Stimulated activated CD8-positive, alpha-beta memory T cell treated with anti-CD3 and anti-CD28 coated beads, Interleukin-4, amount 100 ng/mL, for 48 hours (primary cell): Measurements from ENCODE around the gene ARHGAP21.
"Not testable (repeated sequence)": the region's sequence is repeated elsewhere in the genome, so short reads cannot be mapped to it uniquely, and the experiment has no call there.

Source experiments
- DNase-seq: peaks from one replicate; pipeline ENCODE4 v3.0.0-alpha.2; 2020

ARHGAP21 gene

DNA sequence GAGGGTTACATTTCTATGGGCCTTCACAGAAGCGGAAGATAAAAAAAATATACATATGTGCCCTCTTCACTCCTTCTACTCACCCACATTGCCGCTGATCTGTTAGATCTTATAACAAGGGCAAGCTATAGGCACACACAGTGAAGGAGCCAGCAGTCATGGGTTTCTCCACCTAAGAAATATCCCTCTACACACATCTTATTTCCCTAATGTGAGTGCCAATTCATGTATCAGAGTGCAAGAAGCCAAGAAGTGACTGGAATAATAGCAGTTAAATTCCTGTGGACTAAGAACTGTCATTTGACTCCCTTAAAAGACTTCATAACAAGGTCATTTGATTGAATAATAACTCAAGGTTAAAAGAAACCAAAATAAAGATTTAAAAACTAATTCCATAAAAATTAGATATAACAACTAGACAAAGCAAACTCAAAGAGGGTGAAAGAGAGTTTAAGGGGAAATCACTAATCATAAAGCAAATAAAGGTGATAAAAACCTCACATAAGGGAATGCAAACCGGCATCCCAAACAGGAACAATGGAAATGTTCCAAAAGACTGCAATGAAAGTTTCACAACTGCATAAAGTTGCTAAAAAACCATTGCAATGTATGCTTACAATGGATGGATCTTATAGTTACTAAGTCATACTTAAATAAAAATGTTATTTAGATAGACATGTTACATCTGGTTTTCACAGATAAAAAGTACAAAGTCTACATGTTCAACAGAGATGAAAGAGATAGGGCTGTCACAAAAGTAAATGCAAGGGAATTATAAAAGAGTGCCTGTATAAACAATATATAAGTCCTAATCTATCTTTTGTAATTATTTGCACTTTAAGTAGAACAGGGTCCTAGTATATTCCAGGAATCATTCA is 42.8 kb downstream of the ARHGAP21 start:
- no peak for DNase-seq

DNA sequence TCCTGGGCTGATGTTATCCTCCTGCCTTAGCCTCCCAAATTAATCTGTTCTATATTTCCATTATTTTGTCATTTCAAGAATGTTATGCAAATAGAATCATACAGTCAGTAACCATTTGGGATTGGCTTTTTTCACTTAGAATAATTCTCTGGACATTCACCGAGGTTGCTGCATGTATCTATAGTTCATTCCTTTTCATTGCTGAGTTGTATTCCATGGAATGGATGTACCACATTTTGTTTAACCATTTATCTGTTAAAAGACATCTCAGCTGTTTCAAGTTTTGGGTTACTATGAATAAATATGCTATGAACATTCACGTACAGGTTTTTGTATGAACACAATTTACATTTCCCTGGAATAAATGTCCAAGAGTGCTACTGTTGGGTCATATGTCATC is 44.9 kb downstream of the ARHGAP21 start:
- DNase-seq = no peak

DNA sequence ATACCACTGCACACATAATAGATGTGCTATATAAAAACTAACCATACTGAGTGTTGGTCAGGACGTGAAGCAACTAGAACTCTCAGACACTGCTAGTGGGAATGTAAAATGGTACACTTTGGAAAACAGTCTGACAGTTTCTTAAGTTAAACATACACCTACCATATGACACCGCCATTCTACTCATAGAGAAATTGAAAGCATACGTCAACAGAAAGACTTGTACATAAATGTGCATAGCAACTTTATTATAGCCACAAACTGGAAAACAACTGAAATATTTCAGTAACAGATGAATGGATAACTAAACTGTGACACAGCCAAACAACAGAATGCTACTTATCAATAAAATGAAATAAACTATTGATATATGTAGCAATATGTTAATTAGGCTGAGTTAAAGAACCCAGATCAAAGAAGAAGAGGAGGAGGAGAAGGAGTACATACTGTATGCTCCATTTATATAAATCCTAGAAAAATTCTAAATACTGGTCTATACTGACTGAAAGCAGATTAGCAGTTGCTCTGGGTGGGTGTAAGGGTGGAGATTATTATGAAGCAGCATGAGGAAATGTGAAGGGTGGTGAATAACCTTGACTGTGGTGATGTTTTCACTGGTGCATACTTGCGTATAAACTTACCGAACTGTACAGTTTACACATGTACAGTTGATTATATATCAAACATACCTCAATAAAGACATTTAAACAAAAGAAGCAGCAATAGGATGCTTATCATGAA is 48.6 kb downstream of the ARHGAP21 start:
- DNase-seq = no peak

DNA sequence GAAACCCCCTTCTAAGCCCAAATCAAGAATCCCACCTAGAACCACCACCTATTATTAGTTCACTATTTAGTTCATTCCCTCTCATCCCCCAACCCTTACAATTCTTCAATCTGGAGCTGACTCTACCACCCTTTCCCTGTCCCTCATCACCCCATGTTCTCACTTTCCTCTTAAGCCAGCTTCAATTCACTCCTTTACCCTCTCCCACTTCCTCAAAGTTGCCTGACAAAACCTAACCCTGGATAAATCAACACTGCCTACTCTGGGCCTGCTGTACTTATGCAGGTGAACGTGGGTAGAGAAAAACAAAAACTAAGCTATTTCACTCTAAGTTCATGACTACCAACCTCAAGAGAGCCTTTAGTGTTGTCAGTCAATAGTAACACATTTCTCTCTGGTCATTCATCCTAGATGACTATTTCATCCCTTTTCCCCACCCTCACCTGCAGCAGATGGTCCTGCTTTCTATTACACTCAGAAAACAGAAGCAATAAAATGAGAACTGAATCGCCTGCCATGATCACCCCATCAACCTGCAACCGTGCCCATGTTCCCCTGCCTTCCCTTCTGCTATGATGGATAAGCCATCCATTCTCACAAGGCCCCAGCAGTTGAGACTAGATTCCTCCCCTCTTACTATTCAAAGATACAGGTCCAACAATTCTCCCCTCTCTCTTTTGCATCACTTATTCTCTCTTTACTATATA is 52.6 kb downstream of the ARHGAP21 start:
- DNase-seq = no peak

DNA sequence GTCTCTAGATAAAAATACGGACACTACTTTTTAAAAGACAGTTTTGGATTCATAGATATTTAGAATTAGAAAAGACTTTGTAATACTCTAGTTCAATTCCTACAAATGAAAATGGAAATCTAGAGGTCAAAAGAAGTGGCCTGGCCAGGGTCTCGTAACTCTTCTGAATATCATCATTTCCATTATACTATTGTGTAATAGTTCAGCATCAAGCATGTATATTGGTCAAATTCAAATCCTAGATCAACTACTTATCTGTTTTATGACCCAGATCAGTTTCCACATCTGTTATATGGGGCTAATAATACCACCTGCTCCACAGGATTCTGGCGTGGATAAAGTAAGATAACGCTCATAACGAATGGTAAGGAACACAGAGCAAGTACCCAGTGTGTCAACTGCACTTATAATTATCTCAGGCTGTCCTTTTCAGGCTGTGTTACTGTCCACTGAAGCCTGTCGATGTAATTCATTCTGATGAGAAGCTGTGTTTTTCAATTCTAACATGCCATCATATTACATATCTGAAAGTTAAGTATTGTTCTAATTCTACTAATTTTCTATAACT is 54.3 kb downstream of the ARHGAP21 start:
- DNase-seq = no peak

DNA sequence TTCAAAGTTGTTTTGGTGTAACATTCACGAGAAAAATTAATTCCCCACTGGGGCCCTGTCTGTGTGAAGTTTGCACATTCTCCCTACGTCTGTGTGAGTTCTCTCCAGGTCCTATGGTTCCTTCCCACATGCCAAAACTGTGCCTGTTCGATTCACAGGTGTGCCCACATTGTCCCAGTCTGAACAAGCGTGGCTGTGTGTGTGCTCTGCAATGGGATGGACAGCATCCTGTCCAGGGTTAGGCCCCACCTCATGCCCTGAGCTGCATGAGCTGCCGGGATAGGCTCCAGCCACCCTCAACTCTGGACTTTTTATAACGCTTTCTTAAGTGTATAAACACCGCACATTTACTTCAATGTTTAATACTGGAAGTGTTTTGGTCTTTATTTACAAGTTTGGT is 55.4 kb downstream of the ARHGAP21 start:
- DNase-seq = no peak

DNA sequence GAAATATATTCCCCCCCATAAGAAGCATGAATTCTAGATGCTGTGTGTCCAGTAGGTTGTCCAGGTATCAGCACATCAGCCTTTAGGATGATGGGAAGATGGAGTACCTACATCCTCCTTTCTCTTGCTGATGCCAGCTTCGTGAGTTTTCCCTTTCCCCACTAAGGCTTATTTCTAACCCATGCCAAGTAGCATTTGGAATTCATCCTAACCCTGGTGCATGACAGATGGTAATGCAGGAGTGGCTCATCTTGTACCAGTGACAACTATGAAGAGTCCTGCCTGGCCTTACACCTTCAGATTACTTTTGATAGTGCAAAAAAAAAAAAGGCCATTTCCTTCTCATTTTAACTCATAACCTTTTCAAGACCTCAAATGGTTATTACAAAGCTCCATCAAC is 58.7 kb downstream of the ARHGAP21 start:
- no peak for DNase-seq

DNA sequence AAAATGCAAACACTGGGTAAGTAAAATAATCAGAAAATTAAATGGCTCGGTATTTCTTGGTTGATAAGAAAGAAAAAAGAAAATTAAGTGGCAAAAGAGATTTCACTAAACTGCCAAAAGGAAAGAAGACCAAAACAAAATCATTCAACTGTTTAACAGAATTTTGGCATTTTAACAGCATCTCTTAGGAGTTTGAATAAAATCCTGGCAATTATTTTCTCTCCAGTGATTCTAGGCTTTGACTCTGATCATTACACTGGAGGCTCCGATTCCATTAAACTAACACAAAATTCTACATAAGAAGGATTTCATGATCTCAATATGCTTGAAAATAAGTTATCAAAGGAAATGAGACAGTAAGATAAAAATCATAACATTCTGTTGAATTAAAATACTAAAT is 62.3 kb downstream of the ARHGAP21 start:
- no peak for DNase-seq

DNA sequence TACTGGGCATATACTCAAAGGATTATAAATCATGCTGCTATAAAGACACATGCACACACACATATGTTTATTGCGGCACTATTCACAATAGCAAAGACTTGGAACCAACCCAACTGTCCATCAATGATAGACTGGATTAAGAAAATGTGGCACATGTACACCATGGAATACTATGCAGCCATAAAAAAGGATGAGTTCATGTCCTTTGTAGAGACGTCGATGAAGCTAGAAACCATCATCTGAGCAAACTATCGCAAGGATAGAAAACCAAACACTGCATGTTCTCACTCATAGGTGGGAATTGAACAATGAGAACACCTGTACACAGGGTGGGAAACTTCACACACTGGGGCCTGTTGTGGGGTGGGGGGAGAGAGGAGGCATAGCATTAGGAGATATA is 65.4 kb downstream of the ARHGAP21 start:
- not testable (repeated sequence) for DNase-seq

DNA sequence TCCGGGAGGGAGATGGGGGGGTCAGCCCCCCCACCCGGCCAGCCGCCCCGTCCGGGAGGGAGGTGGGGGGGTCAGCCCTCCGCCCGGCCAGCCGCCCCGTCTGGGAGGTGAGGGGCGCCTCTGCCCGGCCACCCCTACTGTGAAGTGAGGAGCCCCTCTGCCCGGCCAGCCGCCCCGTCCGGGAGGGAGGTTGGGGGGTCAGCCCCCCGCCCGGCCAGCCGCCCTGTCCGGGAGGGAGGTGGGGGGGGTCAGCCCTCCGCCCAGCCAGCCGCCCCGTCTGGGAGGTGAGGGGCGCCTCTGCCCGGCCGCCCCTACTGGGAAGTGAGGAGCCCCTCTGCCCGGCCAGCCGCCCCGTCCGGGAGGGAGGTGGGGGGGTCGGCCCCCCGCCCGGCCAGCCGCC is 67.4 kb downstream of the ARHGAP21 start:
- not testable (repeated sequence) for DNase-seq

DNA sequence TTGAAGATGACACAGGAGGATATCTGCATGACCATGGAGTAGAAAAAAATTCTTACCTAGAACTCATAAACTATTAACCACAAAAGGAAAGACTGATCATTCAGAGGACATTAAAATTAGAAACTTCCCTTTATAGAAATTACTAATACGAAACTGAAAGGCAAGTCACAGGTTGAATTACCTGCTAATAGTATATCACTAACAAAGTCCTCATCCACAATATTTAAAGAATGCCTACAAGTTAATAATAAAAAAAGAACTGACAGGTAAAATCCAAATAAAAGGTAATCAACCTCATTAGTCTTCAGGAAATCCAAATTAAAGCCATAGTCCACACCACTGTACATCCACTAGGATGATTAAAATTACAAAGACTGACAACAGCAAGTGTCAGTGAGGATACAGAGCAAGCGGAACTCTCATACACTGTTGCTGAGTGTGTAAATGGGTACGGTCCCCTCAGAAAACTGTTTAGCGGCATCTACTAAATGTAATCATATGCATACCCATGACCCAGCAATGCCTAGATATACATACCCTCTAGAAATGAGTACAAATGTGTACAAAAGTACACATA is 71.2 kb downstream of the ARHGAP21 start:
- no peak for DNase-seq

DNA sequence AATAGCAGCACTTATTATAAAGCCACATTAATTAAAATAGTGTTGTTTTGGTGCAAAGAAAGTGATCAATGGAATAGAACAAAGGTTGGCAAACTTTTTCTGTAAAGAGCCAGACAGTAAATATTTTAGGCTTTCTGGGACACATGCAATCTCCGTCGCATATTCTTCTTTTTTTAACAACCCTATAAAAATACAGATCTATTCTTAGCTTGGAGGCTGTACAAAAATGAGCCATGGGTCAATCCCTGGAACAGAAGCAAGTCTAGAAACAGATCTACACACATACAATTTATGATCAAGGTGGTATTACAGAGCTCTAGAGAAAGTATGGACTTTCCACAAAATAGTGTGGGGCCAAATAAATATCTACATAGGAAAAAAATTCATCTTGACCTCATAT is 71.8 kb downstream of the ARHGAP21 start:
- no peak for DNase-seq

DNA sequence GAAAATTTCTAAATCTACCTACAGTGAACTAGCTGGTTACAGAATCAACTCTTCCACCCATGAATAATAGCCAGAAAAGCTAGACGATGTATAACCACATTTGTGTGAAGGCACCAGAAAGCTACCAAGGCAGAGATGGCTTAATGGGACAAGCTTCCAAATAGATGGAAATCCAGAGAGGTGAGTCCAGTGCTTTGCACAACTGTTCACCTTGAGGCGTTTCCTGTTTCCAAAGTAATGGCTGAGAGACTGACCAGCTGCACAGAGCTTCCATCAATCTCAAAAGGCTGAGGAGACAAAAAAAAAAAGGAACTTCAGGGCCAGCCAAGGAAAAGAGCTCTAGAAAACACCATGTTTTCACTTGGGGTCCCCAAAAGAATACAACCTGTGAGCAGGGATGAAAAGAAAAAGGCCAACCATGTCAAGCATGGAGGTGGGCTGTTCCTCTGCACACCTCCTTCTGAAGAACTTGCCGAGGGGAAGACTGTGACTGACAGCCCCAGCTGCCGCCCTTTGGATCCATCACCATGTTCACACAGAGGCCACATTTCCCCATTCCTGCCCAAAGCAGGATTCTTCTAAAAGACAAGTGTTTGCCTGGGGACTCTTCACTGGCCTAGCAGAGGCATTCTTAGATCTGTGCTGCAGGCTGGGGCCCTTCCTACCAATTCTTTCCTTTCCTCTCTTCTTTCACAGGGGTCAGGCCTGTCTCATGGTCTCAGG is 72.9 kb downstream of the ARHGAP21 start:
- no peak for DNase-seq

DNA sequence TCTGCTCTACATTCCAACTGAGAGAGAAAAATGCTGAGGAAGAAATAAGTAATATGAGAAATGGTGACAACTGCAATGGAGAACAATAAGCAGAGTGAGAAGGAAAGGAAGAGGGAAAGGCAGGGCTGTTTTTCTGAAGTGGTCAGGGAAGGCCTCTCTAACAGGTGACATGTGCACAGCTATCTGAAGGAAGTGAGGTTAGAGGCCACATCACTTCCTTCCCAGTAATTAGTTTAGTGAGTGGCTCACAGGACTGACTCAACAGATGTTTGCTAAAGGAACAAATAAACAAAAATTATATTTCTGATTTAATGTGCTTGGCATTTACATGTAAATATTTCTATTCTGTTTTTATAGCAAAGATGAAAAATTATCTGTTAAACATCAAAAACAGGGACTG is 77.9 kb downstream of the ARHGAP21 start:
- DNase-seq = no peak

DNA sequence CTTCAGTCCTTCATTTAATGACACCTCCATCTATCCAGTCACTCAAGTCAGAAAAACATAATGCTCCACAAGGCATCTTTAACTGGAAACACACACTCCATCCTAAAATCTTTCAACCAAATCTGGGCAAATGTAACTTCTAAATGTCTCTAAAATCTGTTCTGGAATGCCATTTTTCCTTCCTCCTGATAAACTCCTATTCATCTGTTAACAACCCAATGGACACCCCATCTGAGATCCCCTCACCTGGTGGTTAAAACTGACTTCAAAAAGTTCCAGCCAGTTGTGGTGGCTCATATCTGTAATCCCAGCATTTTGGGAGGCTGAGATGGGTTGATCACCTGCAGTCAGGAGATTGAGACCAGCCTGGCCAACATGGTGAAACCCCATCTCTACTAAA is 78.7 kb downstream of the ARHGAP21 start:
- DNase-seq = no peak

DNA sequence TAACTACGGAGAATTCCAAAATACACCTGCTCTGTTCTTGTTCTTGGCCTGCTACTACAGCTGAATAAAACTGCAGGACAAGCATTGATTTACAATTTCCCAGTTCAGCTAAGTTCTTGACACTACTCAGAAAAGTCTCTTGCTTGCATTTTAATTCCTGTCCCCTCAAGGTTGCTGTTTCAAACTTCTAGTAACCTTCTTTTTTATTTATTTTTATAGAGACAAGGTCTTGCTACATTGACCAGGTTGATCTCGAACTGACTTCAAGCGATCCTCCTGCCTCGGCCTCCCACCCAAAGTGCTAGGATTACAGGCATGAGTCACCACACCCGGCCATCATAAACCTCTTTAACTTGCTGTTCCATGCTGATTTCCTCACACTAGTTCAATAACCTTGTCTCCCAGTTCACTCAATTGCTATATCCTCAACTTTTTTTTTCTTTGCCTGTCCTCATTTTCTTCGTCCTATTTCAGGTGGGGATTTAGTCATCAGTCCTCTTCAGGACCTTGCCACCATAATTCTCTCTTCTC is 79.9 kb downstream of the ARHGAP21 start:
- DNase-seq = no peak

DNA sequence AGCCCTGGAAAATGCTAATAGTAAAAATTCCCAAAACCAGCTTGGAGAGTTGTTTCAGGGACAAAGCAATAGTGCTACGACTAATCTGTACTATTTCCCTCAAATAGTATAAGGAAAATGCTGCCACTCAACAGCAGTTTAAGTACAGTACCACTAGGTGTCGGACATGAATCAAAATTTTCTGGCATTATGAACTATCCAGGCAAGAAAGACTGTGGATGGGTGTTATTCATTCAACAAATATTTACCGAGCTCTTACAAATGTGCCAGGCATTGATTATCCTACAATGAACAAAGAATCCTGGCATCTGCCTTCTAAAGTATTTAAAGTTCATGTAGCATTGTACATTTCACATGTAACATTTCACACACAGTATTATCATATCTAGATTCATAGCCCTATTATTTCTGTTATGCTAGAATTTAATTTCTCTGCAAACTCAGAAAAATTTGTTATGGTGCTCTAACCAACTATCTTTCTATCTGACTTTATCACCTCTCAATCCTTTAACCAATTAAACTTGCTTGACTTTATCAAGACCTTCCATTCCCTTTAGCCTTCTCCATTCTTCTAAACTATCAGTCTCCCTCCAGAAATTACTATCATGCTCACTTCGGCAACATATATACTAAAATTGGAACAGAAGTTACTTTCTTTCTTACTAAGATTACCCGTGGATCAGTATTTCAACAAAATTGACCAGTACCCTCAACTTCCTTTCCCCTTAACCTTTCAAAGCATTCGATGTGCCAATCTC is 80.6 kb downstream of the ARHGAP21 start:
- no peak for DNase-seq

DNA sequence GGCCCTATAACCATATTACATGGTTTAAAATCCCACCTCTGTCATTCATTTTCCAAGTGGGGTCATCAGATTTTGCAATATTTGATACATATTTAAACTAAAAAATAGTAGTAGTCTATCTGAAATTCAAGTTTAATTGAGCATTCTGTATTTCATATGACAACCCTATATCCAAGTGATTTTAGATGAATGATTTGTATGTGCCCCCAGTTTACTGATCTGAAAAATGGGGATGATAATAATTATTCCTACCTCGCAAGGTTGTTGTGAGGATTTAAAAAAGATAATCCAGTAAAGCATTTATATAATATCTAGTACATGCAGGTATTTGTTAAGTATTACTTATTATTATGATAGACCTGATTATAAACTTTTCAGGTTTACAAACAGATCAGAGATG is 84.6 kb downstream of the ARHGAP21 start:
- no peak for DNase-seq

DNA sequence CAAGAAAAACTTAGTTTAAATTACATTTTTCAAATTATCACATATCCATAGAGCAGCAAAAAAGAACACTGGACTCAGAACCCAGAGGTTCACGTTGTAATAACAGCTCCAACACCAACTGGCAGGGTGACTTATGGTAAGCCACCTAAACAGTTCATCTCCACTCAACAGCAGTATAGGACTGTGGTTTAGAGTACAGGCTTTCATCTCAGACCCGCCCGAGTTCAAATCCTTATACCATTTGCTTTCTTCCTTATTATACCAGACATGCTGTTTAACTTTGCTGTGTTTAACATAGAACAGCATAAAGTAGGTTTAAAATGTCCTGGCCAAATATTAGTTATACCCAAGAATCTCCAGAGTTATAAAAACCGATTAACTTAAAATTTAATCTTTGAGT is 97.9 kb downstream of the ARHGAP21 start:
- no peak for DNase-seq

DNA sequence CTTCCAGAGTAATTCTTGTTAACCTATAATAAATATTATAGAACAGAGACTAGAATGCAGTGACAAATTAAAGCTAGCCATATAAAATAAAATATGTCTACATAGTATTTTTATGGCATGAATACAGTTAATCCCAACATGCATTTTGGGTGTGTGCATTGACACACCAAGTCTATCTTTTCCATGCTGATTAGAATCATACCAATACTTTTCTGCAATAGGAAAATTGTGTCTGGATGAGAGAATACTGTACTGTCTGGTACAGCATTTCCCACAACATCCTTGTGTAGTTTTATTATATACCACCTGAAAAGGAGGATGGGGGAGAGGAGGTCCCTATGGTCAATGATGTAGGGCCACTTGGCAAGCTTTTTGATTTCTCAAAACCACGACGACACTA is 100.3 kb downstream of the ARHGAP21 start:
- no peak for DNase-seq

DNA sequence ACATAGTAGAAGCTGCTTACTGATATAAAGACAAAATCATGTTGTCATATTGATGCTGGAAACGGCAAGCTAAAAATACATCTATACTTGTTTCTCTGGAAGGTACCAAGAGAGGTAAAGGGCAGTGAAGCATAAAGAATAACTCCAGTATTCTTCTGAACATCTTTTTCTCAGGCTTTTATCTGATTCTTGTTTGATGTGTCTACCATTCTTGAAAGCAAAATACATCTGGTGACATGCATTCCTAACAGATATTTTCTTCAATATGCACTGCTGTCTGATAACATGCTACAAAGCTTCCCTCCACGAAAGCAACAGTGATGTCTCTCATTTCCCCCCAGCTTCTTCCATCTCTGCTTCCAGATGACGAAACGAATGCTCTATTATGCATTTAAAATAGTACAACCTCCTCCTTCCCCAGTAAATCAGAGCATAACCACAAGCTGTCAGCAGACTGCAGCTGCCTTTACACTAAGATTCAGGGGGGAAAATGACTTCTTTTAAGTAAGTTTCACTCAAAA is 100.8 kb downstream of the ARHGAP21 start:
- no peak for DNase-seq
